ENCODE results near the gene TDRD7. TPM values are rescaled to one million over a fixed set of nuclear protein-coding genes. Genes with fewer than 3 reads are reported as not detected.
"Not testable (repeated sequence)": the region's sequence is repeated elsewhere in the genome, so short reads cannot be mapped to it uniquely, and the experiment has no call there.

The TDRD7 gene
- total RNA-seq, 2 experiments from 2014 or later, result 13.8 to 14.5 TPM

DNA sequence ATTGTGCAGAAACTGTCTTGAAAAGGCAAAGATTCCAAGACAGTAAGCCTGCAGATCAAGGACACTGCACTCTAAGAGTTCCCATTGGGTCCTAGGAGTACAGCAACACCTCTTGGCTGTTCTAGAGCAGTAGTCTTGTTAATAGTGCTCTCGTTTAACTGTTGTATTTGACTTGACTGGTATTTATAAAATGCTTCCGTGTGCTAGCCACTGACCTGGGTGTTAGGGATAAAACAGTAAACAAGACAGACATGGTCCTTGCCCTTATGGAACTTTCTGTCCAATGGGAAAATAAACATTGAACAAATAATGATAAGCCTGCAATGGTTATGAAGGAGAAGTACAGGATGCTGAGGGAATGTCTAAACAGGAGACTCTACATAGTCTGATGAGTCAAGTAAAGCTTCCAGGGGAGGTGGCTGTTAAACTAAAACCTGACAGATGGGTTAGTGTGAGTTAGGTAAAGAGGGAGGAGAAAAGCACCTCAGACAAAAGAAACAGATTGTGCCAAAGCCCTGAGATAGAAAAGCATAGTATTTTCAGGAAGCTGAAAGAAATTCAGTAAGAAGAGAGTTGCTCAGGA, 33.3 kb downstream of the TDRD7 start:
- no peaks in the 10 kb centered on the region for H3K4me1 Mint-ChIP-seq
- peaks cover 23% of the 10 kb centered on the region for H3K36me3 Mint-ChIP-seq
- POLR2A ChIA-PET, result no interaction called here
- H3K4me3 Mint-ChIP-seq, result no peak overlapping the region
- no peak for ATAC-seq (ENCODE audit: low read depth)
- H3K27ac Mint-ChIP-seq, result no peak overlapping the region
- no peaks in the 10 kb centered on the region for H3K27me3 Mint-ChIP-seq
- H3K9me3 Mint-ChIP-seq, result no peaks in the 10 kb centered on the region
- DNase-seq, result no peak

DNA sequence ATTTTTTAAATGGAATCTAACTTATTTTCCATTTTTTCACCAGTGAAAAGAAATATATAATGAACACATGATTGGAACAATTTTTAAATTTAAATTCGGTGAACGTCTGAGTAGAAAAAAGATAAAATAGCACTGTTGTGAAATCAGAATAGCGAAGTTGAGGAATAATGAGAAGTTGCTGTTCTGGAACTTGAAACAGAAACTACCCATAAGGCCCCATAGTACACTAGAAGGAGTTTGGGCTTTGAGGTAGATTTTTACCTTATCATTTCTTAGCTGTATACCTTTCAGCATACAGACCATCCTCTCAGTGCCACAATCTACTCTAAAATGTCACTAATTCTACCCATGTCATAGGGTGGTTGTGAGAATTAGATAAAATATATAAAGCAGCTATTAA, 35.1 kb downstream of the TDRD7 start:
- H3K4me3 Mint-ChIP-seq, result no peak overlapping the region
- POLR2A ChIA-PET, result no interaction called here
- H3K27me3 Mint-ChIP-seq, result no peaks in the 10 kb centered on the region
- DNase-seq (no peak), ATAC-seq (ENCODE audit: low read depth) (no peak)
- H3K27ac Mint-ChIP-seq, result no peak overlapping the region
- H3K4me1 Mint-ChIP-seq, result no peaks in the 10 kb centered on the region
- peaks cover 20% of the 10 kb centered on the region for H3K36me3 Mint-ChIP-seq
- no peaks in the 10 kb centered on the region for H3K9me3 Mint-ChIP-seq

DNA sequence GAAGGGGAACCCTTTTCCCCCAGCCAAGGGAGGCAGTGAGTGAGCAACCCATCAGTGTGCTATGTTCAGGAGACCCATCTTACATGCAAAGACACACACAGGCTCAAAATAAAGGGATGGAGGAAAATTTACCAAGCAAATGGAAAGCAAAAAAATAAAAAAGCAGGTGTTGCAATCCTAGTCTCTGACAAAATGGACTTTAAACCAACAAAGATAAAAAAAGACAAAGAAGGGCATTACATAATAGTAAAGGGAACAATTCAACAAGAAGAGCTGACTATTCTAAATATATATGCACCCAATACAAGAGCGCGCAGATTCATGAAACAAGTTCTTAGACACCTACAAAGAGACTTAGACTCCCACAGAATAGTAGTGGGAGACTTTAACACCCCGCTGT, 41.7 kb downstream of the TDRD7 start:
- H3K4me3 Mint-ChIP-seq; ATAC-seq (ENCODE audit: low read depth); H3K27ac Mint-ChIP-seq; DNase-seq; POLR2A ChIA-PET; H3K27me3 Mint-ChIP-seq; H3K4me1 Mint-ChIP-seq: not testable (repeated sequence)
- Mint-ChIP-seq H3K9me3 (peaks cover 13% of the 10 kb centered on the region), H3K36me3 (peaks cover 37% of the 10 kb centered on the region)

DNA sequence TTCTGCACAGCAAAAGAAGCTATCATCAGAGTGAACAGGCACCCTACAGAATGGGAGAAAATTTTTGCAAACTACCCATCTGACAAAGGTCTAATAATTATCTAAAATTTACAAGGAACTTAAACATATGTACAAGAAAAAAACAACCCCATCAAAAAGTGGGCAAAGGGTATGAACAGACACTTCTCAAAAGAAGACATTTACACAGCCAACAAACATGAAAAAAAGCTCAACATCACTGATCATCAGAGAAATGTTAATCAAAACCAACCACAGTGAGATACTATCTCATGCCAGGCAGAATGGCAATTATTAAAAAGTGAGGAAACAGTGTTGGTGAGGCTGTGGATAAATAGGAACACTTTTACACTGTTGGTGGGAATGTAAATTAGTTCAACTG, 44.9 kb downstream of the TDRD7 start:
- H3K4me1 Mint-ChIP-seq; H3K27me3 Mint-ChIP-seq; H3K4me3 Mint-ChIP-seq; POLR2A ChIA-PET; DNase-seq; H3K27ac Mint-ChIP-seq; ATAC-seq (ENCODE audit: low read depth): not testable (repeated sequence)
- Mint-ChIP-seq H3K9me3 (peaks cover 13% of the 10 kb centered on the region), H3K36me3 (peaks cover 29% of the 10 kb centered on the region)

DNA sequence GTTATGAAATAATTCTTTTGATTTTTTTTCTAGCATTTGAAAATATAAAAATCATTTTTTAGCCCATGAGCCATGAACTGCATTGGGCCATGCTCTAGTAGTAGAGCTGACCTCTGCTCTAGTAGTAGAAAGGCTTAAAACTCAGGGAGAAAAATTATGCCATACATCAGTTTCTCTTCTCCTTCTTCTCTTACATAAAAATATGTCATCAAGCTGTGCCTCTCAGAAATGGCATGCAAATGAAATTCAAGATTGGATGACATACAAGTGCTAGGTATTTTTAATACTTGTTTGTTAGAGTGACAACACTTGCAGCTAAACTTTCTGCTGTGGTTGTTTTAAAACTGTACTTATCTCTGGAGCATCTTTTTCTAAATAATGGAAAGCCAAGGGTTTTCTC, 47.4 kb downstream of the TDRD7 start:
- no peak overlapping the region for H3K27ac Mint-ChIP-seq
- no peak for ATAC-seq (ENCODE audit: low read depth)

DNA sequence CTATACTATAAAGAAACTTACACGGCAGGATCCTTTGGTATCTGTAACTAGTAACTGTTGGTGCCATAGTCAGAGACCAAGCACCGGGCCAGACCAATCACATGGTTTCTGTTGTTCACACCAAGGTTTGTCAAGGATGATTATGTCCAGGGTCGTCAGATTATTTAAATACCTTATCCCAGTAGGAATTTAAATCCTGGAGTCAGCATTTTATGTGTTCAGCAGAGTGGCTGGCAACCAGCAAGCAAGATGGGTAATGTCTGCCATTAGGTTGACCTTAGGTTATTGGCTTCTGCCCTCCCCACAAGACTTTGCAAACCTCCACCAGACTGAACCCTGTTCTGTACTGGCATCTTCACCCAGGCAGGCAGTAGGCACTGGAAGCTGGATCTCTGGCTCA, 50.3 kb downstream of the TDRD7 start:
- DNase-seq, result no peak
- no peaks in the 10 kb centered on the region for H3K27me3 Mint-ChIP-seq
- H3K4me3 Mint-ChIP-seq, result no peak overlapping the region
- H3K9me3 Mint-ChIP-seq, result peaks cover 2% of the 10 kb centered on the region
- no peak overlapping the region for H3K27ac Mint-ChIP-seq
- no peaks in the 10 kb centered on the region for H3K4me1 Mint-ChIP-seq
- H3K36me3 Mint-ChIP-seq, result peaks cover 6% of the 10 kb centered on the region
- POLR2A ChIA-PET, result no interaction called here
- ATAC-seq (ENCODE audit: low read depth), result no peak

More for the DNA sequence above, 47.4 kb downstream of the TDRD7 start:
- peaks cover 6% of the 10 kb centered on the region for H3K9me3 Mint-ChIP-seq
- H3K4me1 Mint-ChIP-seq, result peaks cover 2% of the 10 kb centered on the region
- DNase-seq, result no peak
- H3K36me3 Mint-ChIP-seq, result peaks cover 15% of the 10 kb centered on the region
- POLR2A ChIA-PET, result no interaction called here
- no peak overlapping the region for H3K4me3 Mint-ChIP-seq
- no peaks in the 10 kb centered on the region for H3K27me3 Mint-ChIP-seq

DNA sequence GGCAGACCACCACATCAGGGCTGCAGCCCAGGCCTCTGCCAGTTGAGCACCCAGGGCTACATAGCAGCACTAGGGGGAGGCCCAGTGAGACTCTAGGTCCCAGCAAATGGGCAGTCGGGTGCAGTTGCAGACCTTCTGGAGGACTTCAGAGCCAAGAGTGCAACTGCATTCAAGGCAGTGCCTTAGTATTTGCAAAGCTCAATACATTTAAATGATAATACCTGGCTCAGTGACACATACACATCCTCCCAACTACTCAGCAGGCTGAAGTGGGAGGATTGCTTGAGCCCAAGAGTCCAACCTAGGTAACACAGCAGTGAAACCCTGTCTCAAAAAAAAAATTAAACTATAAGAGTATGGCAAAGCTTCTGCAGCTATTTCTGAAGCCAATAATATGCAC, 51.0 kb downstream of the TDRD7 start:
- H3K4me1 Mint-ChIP-seq, result no peaks in the 10 kb centered on the region

DNA sequence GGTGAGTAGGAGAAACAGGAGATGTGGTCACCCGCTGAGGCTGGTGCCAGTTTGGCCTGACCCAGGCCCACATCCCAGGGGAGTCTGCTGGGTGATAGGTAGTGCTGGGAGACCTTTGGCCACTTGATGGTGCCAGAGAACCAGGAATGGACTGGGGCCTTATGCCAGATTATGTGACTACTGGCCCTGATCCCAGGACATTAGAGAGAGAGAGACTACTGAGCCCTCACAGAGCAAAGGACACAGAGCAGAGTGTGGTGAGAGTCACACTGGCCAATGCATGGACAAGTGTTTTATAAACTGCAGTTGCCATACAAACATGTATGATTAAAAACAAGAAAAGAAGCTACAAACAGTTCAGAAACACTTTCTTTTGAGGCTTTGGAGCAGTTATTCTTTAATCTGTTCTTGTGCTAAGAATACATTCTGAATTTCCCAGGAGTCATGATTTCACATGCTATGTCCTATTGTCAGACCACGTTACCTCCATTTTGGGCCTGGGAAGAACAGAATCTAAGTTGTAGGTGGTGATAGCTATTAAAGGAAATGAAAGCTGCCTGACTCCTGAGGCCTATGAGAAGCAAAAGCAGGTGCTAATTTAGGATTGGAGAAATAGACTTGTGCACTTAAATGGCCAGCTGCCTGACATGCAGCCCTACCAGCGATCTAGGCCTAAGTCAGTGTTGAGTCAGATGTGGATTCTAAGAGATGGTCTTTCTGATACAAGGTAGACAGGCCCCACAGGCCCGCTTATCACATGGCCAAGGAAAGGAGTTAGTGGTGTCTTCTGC, 57.0 kb downstream of the TDRD7 start:
- POLR2A ChIA-PET, result no interaction called here
- ATAC-seq (ENCODE audit: low read depth) (peak; percentile 70), DNase-seq (peak; percentile 36)
- Mint-ChIP-seq H3K9me3 (no peaks in the 10 kb centered on the region), H3K4me1 (no peaks in the 10 kb centered on the region), H3K27me3 (no peaks in the 10 kb centered on the region), H3K4me3 (no peak overlapping the region), H3K27ac (no peak overlapping the region), H3K36me3 (peaks cover 12% of the 10 kb centered on the region)

More for the DNA sequence above, 51.0 kb downstream of the TDRD7 start:
- Mint-ChIP-seq H3K4me3 (no peak overlapping the region), H3K27ac (no peak overlapping the region), H3K27me3 (no peaks in the 10 kb centered on the region), H3K9me3 (no peaks in the 10 kb centered on the region), H3K36me3 (peaks cover 6% of the 10 kb centered on the region)
- ATAC-seq (ENCODE audit: low read depth) (no peak), DNase-seq (no peak)
- POLR2A ChIA-PET, result no interaction called here

DNA sequence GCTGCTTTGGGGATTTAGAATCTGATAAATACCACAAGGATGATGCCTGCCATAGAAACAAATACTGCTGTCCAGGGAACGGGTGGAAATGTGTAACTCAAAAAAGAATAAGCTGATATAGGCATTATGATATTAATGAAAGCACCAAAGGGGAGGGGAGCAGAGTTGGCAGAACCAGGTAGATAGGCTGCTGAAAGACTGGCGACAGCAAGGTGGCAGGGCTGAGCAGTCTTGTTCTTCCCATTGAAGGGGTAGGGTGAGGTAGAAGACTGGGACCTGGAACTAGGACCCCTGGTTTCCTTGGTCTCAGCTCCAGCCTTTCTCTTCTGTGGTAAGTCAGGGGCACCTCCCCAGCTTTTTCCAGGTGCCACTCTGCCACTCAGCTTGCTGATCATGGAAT, 58.2 kb downstream of the TDRD7 start:
- H3K4me3 Mint-ChIP-seq, result no peak overlapping the region
- ATAC-seq (ENCODE audit: low read depth) (no peak), DNase-seq (no peak)
- POLR2A ChIA-PET, result interaction anchor here (0.7 kb wide), 1 partner anchor 128 kb away, joined by 3 read pairs; no protein-coding TSS in a partner anchor
- peaks cover 12% of the 10 kb centered on the region for H3K36me3 Mint-ChIP-seq
- H3K4me1 Mint-ChIP-seq, result no peaks in the 10 kb centered on the region
- H3K9me3 Mint-ChIP-seq, result no peaks in the 10 kb centered on the region
- H3K27me3 Mint-ChIP-seq, result no peaks in the 10 kb centered on the region
- no peak overlapping the region for H3K27ac Mint-ChIP-seq

DNA sequence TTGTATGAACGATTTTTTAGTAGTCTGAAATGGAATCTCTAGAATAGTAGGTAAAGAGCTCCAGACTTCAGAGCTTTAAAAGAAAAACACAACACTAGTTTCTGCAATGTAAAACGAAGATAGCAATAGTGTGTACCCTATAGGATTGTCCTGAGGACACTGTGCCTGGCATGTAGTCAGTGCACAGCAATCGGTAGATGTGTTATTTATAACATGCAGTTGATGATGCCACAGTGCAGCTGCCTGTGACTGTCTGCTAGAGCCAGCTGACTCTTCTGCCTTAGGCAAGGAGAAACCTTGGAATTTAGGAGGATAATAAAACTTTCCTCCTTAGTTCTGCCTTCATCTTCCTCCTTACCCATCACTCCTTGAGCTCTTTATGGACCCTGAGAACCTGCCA, 61.8 kb downstream of the TDRD7 start:
- ATAC-seq (ENCODE audit: low read depth) (no peak), DNase-seq (no peak)
- Mint-ChIP-seq H3K4me3 (no peak overlapping the region), H3K4me1 (no peaks in the 10 kb centered on the region), H3K27me3 (no peaks in the 10 kb centered on the region), H3K36me3 (peaks cover 19% of the 10 kb centered on the region), H3K27ac (no peak overlapping the region), H3K9me3 (no peaks in the 10 kb centered on the region)
- POLR2A ChIA-PET, result no interaction called here

DNA sequence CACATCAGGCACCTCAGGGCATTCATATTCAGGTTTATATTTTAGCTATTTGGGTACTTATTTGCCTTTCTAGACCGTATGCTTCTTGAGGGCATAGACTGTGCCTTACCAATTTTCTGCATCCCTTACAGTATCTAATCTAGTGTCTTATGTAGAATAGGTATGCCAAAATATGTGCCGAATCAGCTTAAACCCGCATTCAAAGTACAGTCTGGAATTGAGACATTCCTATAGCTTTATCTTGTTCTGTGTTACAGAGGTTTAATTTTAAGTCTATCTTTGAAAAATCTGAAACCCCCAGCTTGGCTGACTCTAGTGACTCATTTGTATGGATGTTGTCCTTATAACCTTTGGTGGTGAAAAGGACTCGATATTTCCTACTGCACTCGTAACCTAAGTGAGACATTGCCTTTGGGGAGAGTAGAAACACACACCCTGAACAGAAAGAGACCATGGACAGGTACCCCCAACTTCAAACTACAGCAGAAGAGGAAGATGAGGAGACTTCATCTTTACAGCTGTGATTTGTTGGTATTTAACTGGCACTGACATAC, 62.6 kb downstream of the TDRD7 start:
- Mint-ChIP-seq H3K36me3 (peaks cover 22% of the 10 kb centered on the region), H3K4me3 (no peak overlapping the region), H3K27me3 (no peaks in the 10 kb centered on the region), H3K9me3 (no peaks in the 10 kb centered on the region), H3K27ac (no peak overlapping the region), H3K4me1 (no peaks in the 10 kb centered on the region)
- ATAC-seq (ENCODE audit: low read depth) (no peak), DNase-seq (no peak)
- POLR2A ChIA-PET, result no interaction called here

DNA sequence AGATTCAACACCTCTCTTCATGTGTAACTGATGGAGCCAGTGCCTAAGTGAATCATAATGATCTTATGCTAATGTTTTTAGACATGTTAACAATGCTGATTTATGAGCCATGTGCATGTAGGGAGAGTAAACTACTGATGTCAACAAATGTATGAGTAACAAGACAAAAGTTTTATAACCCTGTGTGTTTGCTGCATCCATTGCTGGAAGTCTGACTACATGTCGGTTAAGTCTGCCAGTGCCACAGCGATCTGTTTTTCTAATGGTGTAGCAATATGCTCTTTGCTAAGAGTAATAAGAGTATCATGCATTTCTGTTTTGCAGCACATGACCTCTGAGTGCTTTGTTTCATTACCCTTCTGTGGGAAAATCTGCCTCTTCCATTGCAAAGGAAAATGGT, 63.2 kb downstream of the TDRD7 start:
- no peak for DNase-seq
- Mint-ChIP-seq H3K4me1 (no peaks in the 10 kb centered on the region), H3K4me3 (no peak overlapping the region), H3K27me3 (no peaks in the 10 kb centered on the region), H3K9me3 (no peaks in the 10 kb centered on the region), H3K36me3 (peaks cover 22% of the 10 kb centered on the region), H3K27ac (no peak overlapping the region)
- POLR2A ChIA-PET, result no interaction called here
- no peak for ATAC-seq (ENCODE audit: low read depth)

DNA sequence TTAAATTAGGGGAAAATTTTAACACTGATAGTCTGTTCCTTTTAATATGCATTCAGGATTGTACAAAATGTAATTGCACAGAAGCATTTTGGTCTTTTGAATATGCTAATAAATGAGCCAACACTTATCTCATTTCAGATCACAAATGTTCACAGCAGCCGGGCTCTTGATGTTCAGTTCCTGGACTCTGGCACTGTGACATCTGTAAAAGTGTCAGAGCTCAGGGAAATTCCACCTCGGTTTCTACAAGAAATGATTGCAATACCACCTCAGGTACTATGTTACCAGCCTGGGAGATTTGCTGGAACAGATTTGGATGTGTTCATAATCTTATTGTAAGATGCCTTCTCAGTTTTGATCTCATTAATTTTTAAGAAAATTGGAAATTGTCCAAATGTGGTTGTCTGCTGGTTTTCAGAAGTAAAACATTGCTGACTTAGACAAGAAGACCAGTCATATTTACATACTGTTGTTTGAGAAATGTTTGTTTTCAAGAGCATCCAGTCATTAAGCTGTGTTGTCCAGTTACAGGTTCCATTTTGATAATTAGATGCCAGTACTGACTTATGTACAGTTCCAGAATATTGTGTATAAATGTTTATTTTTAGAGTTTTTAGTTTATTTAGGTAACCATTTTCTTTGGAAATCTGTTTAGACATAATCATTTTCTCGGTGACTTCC, 66.5 kb downstream of the TDRD7 start:
- Mint-ChIP-seq H3K27me3 (no peaks in the 10 kb centered on the region), H3K9me3 (peaks cover 3% of the 10 kb centered on the region), H3K27ac (no peak overlapping the region), H3K36me3 (peaks cover 32% of the 10 kb centered on the region), H3K4me3 (no peak overlapping the region), H3K4me1 (no peaks in the 10 kb centered on the region)
- ATAC-seq (ENCODE audit: low read depth) (no peak), DNase-seq (no peak)
- POLR2A ChIA-PET, result no interaction called here

Measured in activated naive CD8-positive, alpha-beta T cell treated with anti-CD3 and anti-CD28 coated beads, Interleukin-2, amount 10 ng/mL, durations not matched to agents 7 days and 5 days (primary cell).